ENCODE data around the gene ANAPC1. TPM values are rescaled to one million over a fixed set of nuclear protein-coding genes. Genes with fewer than 3 reads are reported as not detected.
"Not testable (repeated sequence)": the region's sequence is repeated elsewhere in the genome, so short reads cannot be mapped to it uniquely, and the experiment has no call there.

Gene ANAPC1
- total RNA-seq, 1 experiment from 2014 or later, result 36.4 TPM

DNA sequence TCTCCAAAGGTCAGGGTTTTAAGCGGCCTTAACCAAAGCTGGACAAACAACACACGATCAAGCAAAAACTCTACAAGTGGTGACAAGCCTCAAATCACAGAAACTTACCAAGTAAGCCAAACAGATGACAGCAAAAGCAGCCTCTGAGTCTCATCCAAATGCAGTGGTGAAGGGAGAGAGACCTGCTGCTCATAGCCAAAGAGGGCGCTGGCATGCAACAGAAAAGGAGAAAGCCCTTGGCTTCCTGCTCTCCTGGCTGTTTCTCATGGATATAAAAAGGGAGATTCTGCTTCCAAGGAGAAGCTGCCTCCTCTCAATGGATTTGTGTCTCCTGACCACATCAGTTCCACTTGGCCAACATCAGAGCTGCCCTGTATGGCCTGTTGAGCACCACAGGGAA lies 142.5 kb downstream of the ANAPC1 start:
- DNase-seq (ENCODE audit: low spot score), result not testable (repeated sequence)

DNA sequence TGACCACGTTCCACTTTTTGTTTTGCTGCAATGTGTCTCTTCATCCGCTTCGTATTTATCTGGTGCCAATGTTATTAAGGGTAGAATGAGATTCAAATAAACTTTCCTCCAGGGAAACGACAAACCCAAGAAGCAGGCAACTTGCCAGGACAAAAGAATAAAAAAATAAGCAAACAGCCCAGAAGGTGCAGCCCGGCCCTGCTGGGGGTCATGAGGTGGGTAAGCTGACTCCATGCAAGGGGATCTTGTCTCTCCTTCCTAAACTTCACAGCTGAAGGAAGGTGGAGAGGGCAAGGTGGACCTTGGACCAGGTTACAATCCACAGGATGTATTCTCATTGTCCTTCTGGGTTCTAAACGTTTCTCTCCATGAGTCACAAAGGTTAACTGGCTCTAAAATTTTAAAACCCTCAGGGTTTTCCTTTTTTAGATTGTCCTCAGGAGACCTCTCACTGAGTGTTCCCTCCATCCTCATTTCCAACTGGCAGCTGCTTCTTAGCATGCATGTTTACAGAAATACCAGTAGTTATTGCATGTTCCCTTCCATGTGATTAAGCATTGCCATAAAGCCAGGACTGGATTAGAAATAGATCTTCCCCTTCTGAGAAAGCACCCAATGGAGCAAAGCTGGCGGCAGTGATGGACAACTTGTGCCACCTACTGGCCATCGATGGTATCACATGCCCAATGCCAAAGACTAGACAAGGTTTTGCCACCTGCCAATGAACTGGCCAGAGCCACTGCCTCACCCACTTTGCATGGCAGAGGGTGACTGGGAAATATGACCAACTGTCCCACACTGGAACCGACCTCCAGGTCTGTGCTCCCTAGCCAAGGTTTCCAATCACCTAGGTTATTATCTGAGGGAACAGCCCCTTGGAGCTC lies 147.9 kb downstream of the ANAPC1 start:
- peak; percentile 51 for DNase-seq (ENCODE audit: low spot score)

DNA sequence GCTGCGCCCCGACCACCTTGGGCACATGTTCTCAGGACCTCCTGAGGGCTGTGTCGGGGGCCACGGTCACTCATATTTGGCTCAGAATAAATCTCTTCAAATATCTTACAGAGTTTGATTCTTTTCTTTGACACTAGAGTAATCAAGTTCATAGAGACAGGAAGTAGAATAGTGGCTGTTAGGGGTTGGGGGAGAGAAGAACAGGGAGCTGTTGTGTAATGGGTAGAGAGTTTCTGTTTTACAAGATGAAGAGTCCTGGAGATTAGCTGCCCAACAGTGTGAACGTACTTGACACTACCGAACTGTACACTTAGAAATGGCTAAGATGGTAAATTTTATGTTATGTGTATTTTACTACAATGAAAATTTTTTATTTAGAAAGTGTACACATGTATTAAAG lies 148.6 kb downstream of the ANAPC1 start:
- DNase-seq (ENCODE audit: low spot score), result not testable (repeated sequence)

DNA sequence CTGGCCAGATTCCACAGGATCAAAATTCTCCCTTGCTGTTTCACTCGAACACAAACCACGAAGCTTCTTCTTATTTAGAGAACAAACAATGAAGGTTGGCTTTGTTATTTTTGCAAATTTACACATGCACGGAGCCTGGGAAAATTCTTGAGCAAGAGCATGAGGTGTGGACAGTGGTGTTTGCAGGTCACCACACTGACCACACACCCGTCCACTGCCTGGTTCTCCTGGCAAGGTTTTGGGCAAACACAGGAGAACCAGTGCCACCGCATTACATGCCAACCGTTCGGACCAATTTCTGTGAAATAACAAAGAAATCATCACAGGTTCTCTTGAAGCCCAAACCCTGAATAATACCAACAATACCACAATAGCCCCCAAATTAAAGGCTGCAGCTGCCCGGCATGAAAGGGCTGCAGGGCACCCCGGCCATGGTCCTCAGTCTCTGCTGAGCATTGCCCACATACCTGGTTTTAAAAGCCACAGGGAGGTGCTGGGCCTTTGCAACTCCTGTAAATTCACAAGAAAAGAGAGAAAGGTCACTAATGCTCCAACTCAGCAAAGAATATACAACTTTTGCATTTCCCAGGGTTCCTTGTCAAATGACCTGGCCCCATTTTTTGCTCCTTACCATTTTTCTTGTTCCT lies 154.1 kb downstream of the ANAPC1 start:
- DNase-seq (ENCODE audit: low spot score), result not testable (repeated sequence)

DNA sequence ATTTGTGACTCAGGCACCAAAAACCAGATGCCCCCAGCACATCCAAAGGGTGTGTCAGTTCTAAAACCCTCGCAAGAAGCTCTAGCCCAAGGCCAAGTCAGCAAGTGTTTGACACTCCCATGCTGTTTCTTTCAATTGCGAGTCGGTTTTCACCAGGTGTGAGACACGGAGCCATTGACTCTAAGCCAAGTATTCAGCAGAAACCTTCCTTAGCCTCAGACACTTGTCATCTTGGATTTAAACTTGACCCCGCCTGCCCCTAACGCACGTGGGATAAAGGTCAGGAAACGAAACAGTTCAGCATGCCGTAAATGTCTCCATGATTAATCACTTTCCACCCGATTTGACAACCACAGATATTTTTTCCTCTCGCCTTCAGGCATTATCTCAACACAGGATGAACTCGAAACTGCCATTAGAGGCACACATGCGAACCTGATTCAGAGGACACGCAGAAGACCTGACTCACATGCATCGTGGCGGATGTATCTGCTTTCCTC lies 156.3 kb downstream of the ANAPC1 start:
- not testable (repeated sequence) for DNase-seq (ENCODE audit: low spot score)

DNA sequence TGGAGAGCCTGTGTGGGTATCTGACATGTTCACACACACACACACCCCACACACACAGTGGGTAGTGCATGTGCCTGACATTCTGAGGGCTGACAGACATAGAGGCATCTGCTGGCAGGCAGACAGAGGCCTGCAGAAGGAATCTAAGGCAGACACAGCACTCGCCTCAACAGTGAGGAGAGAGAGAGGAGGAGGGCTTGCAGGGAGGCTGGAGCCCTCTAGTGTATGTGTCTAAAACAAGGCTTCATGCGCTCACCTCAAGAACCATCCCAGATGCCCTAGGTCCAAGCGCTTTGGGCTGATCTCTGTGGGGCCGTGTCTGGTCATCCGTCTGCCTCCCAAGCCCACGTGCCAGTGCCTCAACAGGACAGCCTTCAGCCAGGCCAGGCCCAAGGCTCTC lies 158.3 kb downstream of the ANAPC1 start:
- DNase-seq (ENCODE audit: low spot score), result peak; percentile 7

DNA sequence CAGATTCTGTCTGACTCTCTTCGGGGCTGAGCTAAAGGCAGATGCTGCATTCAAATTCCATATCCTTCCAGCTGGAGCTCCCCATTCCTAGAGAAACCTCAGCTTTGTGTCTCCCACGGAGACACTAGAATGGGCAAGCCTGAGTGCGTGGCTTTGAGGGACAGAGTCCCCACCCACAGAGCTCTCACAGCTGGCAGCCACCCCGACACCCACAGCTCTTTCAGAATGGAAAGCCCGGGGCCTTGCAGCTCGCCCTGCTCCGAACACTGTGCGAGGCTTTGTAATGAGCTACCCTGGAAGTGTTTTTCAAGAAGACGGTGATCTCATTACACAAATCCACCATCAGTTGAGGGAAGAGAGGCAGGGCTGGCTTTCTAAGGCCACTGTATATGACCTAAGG lies 164.4 kb downstream of the ANAPC1 start:
- not testable (repeated sequence) for DNase-seq (ENCODE audit: low spot score)

Other genes starting within 250 kb of the ANAPC1 start
- gene MERTK, start 14.4 kb upstream of the ANAPC1 start, total RNA-seq (2014; rRNA removed; shearing (Covaris generic)), result 0.25 and 0.62 TPM in 2 replicates
- 9.3 and 20.2 TPM in 2 replicates for gene TMEM87B, start 171.1 kb upstream of the ANAPC1 start, total RNA-seq (2014; rRNA removed; shearing (Covaris generic))

All from H4 (cell line).